HG03045 (cell line): ENCODE data around the gene MUC5AC.
"Not testable (repeated sequence)": the region's sequence is repeated elsewhere in the genome, so short reads cannot be mapped to it uniquely, and the experiment has no call there.

Experiments used
- ATAC-seq: cut with Tn5 transposase; IDR thresholded peaks from one replicate; pipeline ENCODE4 v1.9.1; 2021; ENCODE audit warnings: mild to moderate bottlenecking, moderate library complexity; ENCODE audit not compliant: unreplicated experiment

MUC5AC gene

GRCh38 chr11:1157645-1158591 is at the start of gene MUC5AC:
Gene MUC5AC, plus strand, starts transcription at chr11:1157953. Its CDS starts 47 bp downstream, at chr11:1158000.
- no peak for ATAC-seq

GRCh38 chr11:1108246-1108900 is 49.4 kb upstream of the MUC5AC start:
- no peak for ATAC-seq

- ATAC-seq, result no peak
Measured at GRCh38 chr11:1109101-1109917, 48.4 kb upstream of the MUC5AC start.

- no peak for ATAC-seq
Measured at GRCh38 chr11:1109918-1110705, 47.6 kb upstream of the MUC5AC start.

- ATAC-seq, result no peak
Measured at GRCh38 chr11:1111545-1112212, 46.1 kb upstream of the MUC5AC start.

- no peak for ATAC-seq
Measured at GRCh38 chr11:1112351-1113191, 45.2 kb upstream of the MUC5AC start.

GRCh38 chr11:1113405-1114201 is 44.1 kb upstream of the MUC5AC start:
- ATAC-seq, result no peak

- ATAC-seq, result not testable (repeated sequence)
Measured at GRCh38 chr11:1115292-1115691, 42.5 kb upstream of the MUC5AC start.

- no peak for ATAC-seq
Measured at GRCh38 chr11:1116104-1116503, 41.6 kb upstream of the MUC5AC start.

GRCh38 chr11:1116666-1117390 is 40.9 kb upstream of the MUC5AC start:
- ATAC-seq, result no peak

GRCh38 chr11:1117992-1118391 is 39.8 kb upstream of the MUC5AC start:
- no peak for ATAC-seq

GRCh38 chr11:1118755-1119603 is 38.8 kb upstream of the MUC5AC start:
- ATAC-seq, result no peak

- ATAC-seq, result no peak
Measured at GRCh38 chr11:1119604-1120146, 38.1 kb upstream of the MUC5AC start.

GRCh38 chr11:1120532-1121330 is 37.0 kb upstream of the MUC5AC start:
- ATAC-seq, result no peak

GRCh38 chr11:1121331-1121812 is 36.4 kb upstream of the MUC5AC start:
- no peak for ATAC-seq
